Mesendoderm (in vitro differentiated cells): ENCODE results near the gene EVI5L.

Experiments
- DNase-seq: peaks from one replicate; pipeline ENCODE4 v3.0.0; 2013
- H2AK5ac ChIP-seq: 2 replicates; pipeline ENCODE4 v1.6.1; 2013; ENCODE audit warnings: low read length, inconsistent platforms
- H2BK120ac ChIP-seq: 2 replicates; pipeline ENCODE4 v1.6.1; 2013; ENCODE audit warnings: low read depth, mild to moderate bottlenecking, low read length, moderate library complexity, mixed read lengths
- H2BK15ac ChIP-seq: replicated peaks from 2 replicates; pipeline ENCODE4 v1.6.1; 2013; ENCODE audit warnings: low read depth, mild to moderate bottlenecking, moderate library complexity
- H2BK5ac ChIP-seq: 2 replicates; pipeline ENCODE4 v1.6.1; 2013; ENCODE audit warnings: low read length, inconsistent platforms
- H3K18ac ChIP-seq: 2 replicates; pipeline ENCODE4 v1.6.1; 2013; ENCODE audit warnings: mild to moderate bottlenecking, low read length, mixed read lengths
- H3K23ac ChIP-seq: one replicate; pipeline ENCODE4 v1.6.1; 2013; ENCODE audit warnings: low read length
- H3K27ac ChIP-seq: 2 replicates; pipeline ENCODE4 v1.5.1; 2013; ENCODE audit warnings: low read depth, mild to moderate bottlenecking, inconsistent platforms, low read length, moderate library complexity
- H3K27me3 ChIP-seq: 2 replicates; pipeline ENCODE4 v1.6.1; 2013; ENCODE audit warnings: low read length, control low read depth, mild to moderate bottlenecking, inconsistent platforms; ENCODE audit not compliant: insufficient read depth, poor library complexity
- H3K36me3 ChIP-seq: 2 replicates; pipeline ENCODE4 v1.6.1; 2013; ENCODE audit warnings: low read length, inconsistent platforms; ENCODE audit not compliant: control insufficient read depth, insufficient read depth
- H3K4ac ChIP-seq: one replicate; pipeline ENCODE4 v1.6.1; 2013; ENCODE audit warnings: low read depth, mild to moderate bottlenecking, low read length, moderate library complexity
- H3K4me1 ChIP-seq: 2 replicates; pipeline ENCODE4 v1.6.1; 2013; ENCODE audit warnings: low read depth, low read length, inconsistent platforms; ENCODE audit not compliant: control insufficient read depth
- H3K4me2 ChIP-seq: 2 replicates; pipeline ENCODE4 v1.6.1; 2013; ENCODE audit warnings: low read length
- H3K4me3 ChIP-seq: 2 replicates; pipeline ENCODE4 v1.5.1; 2013; ENCODE audit warnings: mild to moderate bottlenecking, low read length
- H3K56ac ChIP-seq: one replicate; pipeline ENCODE4 v1.6.1; 2013; ENCODE audit warnings: low read length
- H3K79me1 ChIP-seq: 2 replicates; pipeline ENCODE4 v1.6.1; 2013; ENCODE audit warnings: low read length, inconsistent platforms
- H3K79me2 ChIP-seq: 2 replicates; pipeline ENCODE4 v1.6.1; 2013; ENCODE audit warnings: mild to moderate bottlenecking, low read length; ENCODE audit not compliant: control insufficient read depth, insufficient read depth
- H3K9ac ChIP-seq: 2 replicates; pipeline ENCODE4 v1.6.1; 2013; ENCODE audit warnings: low read length, inconsistent platforms
- H4K5ac ChIP-seq: one replicate; pipeline ENCODE4 v1.6.1; 2013; ENCODE audit warnings: low read length
- H4K8ac ChIP-seq: one replicate; pipeline ENCODE4 v1.6.1; 2013; ENCODE audit warnings: low read depth, mild to moderate bottlenecking, control low read depth, low read length, moderate library complexity
- WGBS: extraction: QIAGEN DNeasy Blood & Tissue Kit; methylation state at CpG from one replicate; pipeline ENCODE4 v1.1.7; 2013; ENCODE audit warnings: low lambda C conversion rate, missing lambda C conversion rate; ENCODE audit not compliant: insufficient coverage; ENCODE audit errors: extremely low coverage; 5-methylcytosine and 5-hydroxymethylcytosine counted together

Gene EVI5L

DNA sequence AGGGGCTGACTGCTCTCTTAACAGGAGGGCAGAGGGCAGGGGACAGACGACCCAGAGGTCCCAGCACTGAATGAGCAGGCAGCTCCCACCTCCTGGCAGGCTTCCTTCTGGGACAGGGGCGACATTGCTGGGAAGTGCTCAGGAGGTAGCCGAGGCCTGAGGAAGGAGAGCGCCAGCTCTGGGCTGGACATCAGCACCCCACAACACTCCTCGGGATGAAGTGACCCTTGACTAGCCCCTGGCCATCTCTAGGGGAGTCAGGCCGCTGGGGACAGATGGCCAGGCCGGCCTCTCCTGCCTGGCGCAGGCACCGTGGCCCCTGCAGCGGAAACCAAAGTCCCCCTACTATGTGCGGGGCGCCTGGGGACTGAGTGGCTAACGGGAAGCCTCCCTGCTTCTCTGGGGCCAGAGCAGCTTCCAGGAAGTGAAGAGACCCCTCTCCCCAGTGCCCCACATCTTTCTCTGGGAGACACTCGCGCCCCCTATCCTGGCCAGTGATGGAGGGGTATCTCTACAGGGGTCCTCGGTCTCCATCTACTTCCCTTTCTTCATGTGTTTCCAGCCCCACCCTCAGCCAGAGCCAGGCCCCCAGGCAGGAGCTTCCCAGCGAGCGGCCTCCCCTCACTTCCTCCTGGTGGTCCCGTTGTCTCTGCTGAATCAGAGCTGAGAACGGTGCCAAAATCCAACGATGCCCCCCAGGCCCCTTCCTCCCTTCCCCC lies 34.1 kb downstream of the EVI5L start:
- no peak overlapping the region for H3K27ac ChIP-seq
- H3K4ac ChIP-seq = no peak overlapping the region
- no peak overlapping the region for H3K18ac ChIP-seq
- H3K56ac ChIP-seq = no peak overlapping the region
- no peak overlapping the region for H3K9ac ChIP-seq
- H3K23ac ChIP-seq = no peak overlapping the region
- no peak overlapping the region for H2BK120ac ChIP-seq
- H3K4me3 ChIP-seq = no peak overlapping the region
- H3K27me3 ChIP-seq = peaks cover 15% of the 10 kb centered on the region
- H2BK15ac ChIP-seq = no peak overlapping the region
- no peaks in the 10 kb centered on the region for H3K36me3 ChIP-seq
- no peak overlapping the region for H3K4me2 ChIP-seq
- H2AK5ac ChIP-seq = no peak overlapping the region
- peaks cover 2% of the 10 kb centered on the region for H3K4me1 ChIP-seq
- no peak overlapping the region for H2BK5ac ChIP-seq
- H3K79me2 ChIP-seq = no peaks in the 10 kb centered on the region
- H4K8ac ChIP-seq = no peak overlapping the region
- no peak overlapping the region for H4K5ac ChIP-seq
- DNase-seq = no peak
- no CpG with 5 or more reads among the region's 21 CpGs for WGBS
- H3K79me1 ChIP-seq = no peaks in the 10 kb centered on the region

DNA sequence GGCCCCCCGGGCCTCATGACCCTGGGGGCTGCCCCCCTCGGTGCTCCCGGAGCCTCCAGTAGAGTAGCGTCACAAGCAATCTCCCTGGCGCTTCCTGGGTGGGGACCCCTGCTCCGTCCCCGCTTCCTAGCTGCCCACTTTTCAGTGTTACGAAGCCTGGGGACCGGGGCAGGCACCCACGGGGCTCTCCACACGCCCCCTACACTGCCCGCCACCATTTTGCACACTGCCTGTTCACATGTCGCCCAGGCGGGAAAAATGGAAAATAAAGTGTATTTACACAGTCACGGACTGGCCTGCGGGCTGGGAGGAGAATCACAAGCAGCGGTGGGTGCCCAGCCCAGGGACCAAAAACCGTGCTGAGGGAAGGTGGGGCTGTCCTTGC lies 34.7 kb downstream of the EVI5L start:
- no CpG with 5 or more reads among the region's 18 CpGs for WGBS
- Histone ChIP-seq H3K79me1 (no peaks in the 10 kb centered on the region), H2BK120ac (no peak overlapping the region), H3K79me2 (no peaks in the 10 kb centered on the region), H3K56ac (no peak overlapping the region), H3K27ac (no peak overlapping the region), H3K18ac (no peak overlapping the region), H2BK15ac (no peak overlapping the region), H2AK5ac (no peak overlapping the region), H3K9ac (no peak overlapping the region), H3K23ac (no peak overlapping the region), H3K4ac (no peak overlapping the region), H4K5ac (no peak overlapping the region), H2BK5ac (no peak overlapping the region), H3K4me1 (peaks cover 2% of the 10 kb centered on the region), H3K27me3 (peaks cover 15% of the 10 kb centered on the region), H3K36me3 (no peaks in the 10 kb centered on the region), H3K4me2 (no peak overlapping the region), H3K4me3 (no peak overlapping the region), H4K8ac (no peak overlapping the region)
- no peak for DNase-seq

DNA sequence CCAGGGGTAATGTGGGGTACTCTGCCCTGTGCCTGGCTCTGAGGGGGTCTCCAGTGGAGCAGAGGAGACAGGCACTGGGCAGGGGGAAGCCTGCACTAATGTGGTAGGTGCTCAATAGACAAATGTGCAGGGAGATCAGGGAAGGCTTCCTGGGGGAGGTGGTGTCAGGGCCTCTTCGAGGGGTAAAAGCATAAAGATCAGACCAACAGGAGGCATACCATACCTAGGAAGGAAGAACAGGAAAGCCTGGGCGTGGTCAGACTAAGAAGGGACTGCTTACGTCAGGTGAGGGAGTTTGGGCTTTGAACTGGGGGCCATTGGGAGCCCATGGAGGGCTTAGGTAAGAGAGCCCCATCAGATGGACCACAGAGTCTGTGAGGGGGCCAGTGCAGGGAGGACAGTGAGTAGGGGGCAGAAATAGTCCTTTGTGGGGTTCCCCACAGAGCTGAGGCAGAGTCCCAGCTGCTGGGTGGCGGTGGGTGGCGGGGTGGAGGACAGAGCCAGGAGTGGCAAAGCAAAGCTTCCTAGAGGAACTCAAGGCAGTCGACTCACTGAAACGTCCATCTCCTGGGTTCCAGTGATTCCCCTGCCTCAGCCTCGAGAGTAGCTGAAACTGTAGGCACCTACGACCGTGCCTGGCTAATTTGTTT lies 35.4 kb downstream of the EVI5L start:
- peaks cover 15% of the 10 kb centered on the region for H3K27me3 ChIP-seq
- H4K5ac ChIP-seq = no peak overlapping the region
- no peaks in the 10 kb centered on the region for H3K79me1 ChIP-seq
- H3K4me1 ChIP-seq = peaks cover 2% of the 10 kb centered on the region
- H3K4me3 ChIP-seq = no peak overlapping the region
- no peak overlapping the region for H3K4me2 ChIP-seq
- no CpG with 5 or more reads among the region's 10 CpGs for WGBS
- H2AK5ac ChIP-seq = no peak overlapping the region
- no peak overlapping the region for H3K4ac ChIP-seq
- no peak overlapping the region for H4K8ac ChIP-seq
- H3K9ac ChIP-seq = no peak overlapping the region
- H3K27ac ChIP-seq = no peak overlapping the region
- H3K18ac ChIP-seq = no peak overlapping the region
- no peak overlapping the region for H3K56ac ChIP-seq
- DNase-seq = no peak
- H3K23ac ChIP-seq = no peak overlapping the region
- H2BK120ac ChIP-seq = no peak overlapping the region
- H3K36me3 ChIP-seq = no peaks in the 10 kb centered on the region
- no peaks in the 10 kb centered on the region for H3K79me2 ChIP-seq
- H2BK5ac ChIP-seq = no peak overlapping the region
- H2BK15ac ChIP-seq = no peak overlapping the region

DNA sequence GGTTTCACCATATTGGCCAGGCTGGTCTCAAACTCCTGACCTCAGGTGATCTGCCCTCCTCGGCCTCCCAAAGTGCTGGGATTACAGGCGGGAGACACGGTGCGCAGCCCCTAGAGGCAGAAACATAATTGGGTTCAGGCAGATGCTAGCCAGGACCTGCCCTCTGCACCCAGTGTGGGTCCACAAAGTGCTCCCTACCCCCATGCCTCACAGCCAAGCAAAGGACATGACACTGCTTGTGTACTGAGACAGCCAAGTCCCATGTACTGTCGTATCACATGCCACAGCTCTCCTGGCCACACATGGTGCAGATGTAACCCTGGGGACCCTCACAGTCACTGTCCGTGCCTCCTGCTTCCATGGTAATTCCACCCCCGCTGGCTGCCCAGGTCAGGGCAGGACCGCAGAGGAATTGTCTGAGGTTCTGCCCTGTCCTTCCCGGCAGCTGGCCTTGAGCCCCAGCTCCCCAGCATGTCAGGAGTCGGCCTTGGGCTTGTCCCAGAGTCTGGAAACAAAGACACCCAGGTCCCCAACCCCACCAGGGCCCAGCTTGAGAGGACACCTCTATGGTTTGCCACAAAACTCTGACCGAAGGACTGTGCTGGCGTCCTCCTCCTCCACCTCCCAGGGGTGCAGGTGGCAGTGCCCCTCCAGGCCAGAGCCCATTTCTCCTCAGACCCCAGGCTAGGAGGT lies 36.5 kb downstream of the EVI5L start:
- Histone ChIP-seq H2BK120ac (no peak overlapping the region), H3K4ac (no peak overlapping the region), H3K36me3 (no peaks in the 10 kb centered on the region), H3K79me1 (no peaks in the 10 kb centered on the region), H4K5ac (no peak overlapping the region), H2BK15ac (no peak overlapping the region), H3K4me3 (no peak overlapping the region), H3K23ac (no peak overlapping the region), H3K4me1 (peaks cover 2% of the 10 kb centered on the region), H3K9ac (no peak overlapping the region), H2BK5ac (no peak overlapping the region), H3K79me2 (no peaks in the 10 kb centered on the region), H4K8ac (no peak overlapping the region), H3K56ac (no peak overlapping the region), H3K4me2 (no peak overlapping the region), H3K27ac (no peak overlapping the region), H3K18ac (no peak overlapping the region), H3K27me3 (peaks cover 15% of the 10 kb centered on the region), H2AK5ac (no peak overlapping the region)
- no peak for DNase-seq
- no CpG with 5 or more reads among the region's 12 CpGs for WGBS

DNA sequence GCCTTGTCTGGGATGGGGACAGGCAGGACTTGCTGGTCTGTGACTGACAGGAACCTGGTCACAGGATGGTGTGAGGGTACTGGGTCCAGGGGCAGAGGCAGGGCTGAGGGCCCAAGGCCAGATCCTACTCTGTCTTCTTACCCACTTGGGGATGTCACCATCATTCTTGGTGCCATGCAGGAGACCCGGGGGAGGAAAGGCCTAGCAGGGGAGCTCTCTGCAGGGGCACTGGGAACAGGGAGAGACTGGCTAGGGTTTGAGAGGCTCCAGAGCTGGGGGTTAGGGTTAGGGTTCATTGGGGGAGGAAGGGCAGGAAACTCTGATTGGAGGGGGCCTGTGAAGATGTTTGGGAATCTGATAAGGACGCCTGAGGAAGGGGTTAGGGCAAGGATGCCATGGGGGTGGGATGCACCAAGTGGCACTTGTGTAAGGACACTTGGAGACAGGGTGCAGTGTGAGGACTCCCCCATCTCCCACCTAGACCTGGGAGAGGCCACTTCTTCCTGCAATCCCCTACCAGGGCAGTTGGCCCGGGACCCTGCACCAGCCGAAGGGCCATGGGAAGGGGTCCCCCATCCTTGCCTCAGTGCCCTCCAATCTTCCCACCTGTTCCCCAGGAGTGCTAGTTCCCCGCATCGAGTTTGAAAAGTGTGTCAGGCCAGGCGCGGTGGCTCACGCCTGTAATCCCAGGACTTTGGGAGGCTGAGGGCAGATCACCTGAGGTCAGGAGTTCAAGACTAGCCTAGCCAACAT lies 37.2 kb downstream of the EVI5L start:
- WGBS = no CpG with 5 or more reads among the region's 9 CpGs
- no peak for DNase-seq

More for the DNA sequence above, 37.2 kb downstream of the EVI5L start:
- H4K8ac ChIP-seq = no peak overlapping the region
- H3K27me3 ChIP-seq = peaks cover 15% of the 10 kb centered on the region
- H3K79me1 ChIP-seq = no peaks in the 10 kb centered on the region
- no peak overlapping the region for H2AK5ac ChIP-seq
- no peak overlapping the region for H3K27ac ChIP-seq
- no peak overlapping the region for H3K9ac ChIP-seq
- H3K79me2 ChIP-seq = no peaks in the 10 kb centered on the region
- no peak overlapping the region for H3K56ac ChIP-seq
- H2BK120ac ChIP-seq = no peak overlapping the region
- no peak overlapping the region for H2BK5ac ChIP-seq
- H3K23ac ChIP-seq = no peak overlapping the region
- no peak overlapping the region for H3K4me3 ChIP-seq
- no peak overlapping the region for H3K18ac ChIP-seq
- no peak overlapping the region for H2BK15ac ChIP-seq
- H4K5ac ChIP-seq = no peak overlapping the region
- H3K36me3 ChIP-seq = no peaks in the 10 kb centered on the region
- H3K4me2 ChIP-seq = no peak overlapping the region
- no peak overlapping the region for H3K4ac ChIP-seq
- H3K4me1 ChIP-seq = no peaks in the 10 kb centered on the region
